Fibroblast of lung (primary cell): Measurements from ENCODE around the gene ANKMY1. TPM values are rescaled to one million over a fixed set of nuclear protein-coding genes. Genes with fewer than 3 reads are reported as not detected.

Source experiments
- DNase-seq, 2 donors: peaks; one replicate each; pipeline versions ENCODE4 v3.0.0 to v3.0.0-alpha.2; 2010; ENCODE audit warnings: low read depth in 2 of 2
- H2AFZ ChIP-seq: 2 replicates; pipeline ENCODE4 v1.5.1; 2012; ENCODE audit warnings: low read length, control low read depth, inconsistent platforms
- H3K27ac ChIP-seq: 2 replicates; pipeline ENCODE4 v1.5.1; 2011; ENCODE audit warnings: low read length, control low read depth; ENCODE audit not compliant: insufficient read depth
- H3K27me3 ChIP-seq: 2 replicates; pipeline ENCODE4 v1.5.1; 2011; ENCODE audit warnings: mild to moderate bottlenecking, low read length; ENCODE audit not compliant: control insufficient read depth, insufficient read depth
- H3K36me3 ChIP-seq: 2 replicates; pipeline ENCODE4 v1.5.1; 2011; ENCODE audit warnings: low read length; ENCODE audit not compliant: control insufficient read depth, insufficient read depth
- H3K4me1 ChIP-seq: 2 replicates; pipeline ENCODE4 v1.5.1; 2011; ENCODE audit warnings: low read length; ENCODE audit not compliant: control insufficient read depth, insufficient read depth; ENCODE audit errors: extremely low read depth
- H3K4me2 ChIP-seq: 2 replicates; pipeline ENCODE4 v1.5.1; 2011; ENCODE audit warnings: low read length, control low read depth; ENCODE audit not compliant: insufficient read depth; ENCODE audit errors: extremely low read depth
- H3K4me3 ChIP-seq, 4 experiments: fragments of 200-600 bp in 1 of 4; sonication (generic) in 1 of 4; replicated peaks in 1 of 4; 2 replicates each; pipeline ENCODE4 v1.5.1; 2011 to 2016; ENCODE audit warnings: low read length in 4 of 4, low read depth in 3 of 4, mild to moderate bottlenecking in 3 of 4, control low read depth in 2 of 4, inconsistent platforms in 1 of 4, mixed read lengths in 1 of 4; ENCODE audit not compliant: insufficient read depth in 1 of 4; ENCODE audit errors: control extremely low read depth in 1 of 4
- H3K79me2 ChIP-seq: 2 replicates; pipeline ENCODE4 v1.5.1; 2012; ENCODE audit warnings: mild to moderate bottlenecking, low read length, inconsistent platforms; ENCODE audit not compliant: control insufficient read depth, insufficient read depth
- H3K9ac ChIP-seq: 2 replicates; pipeline ENCODE4 v1.5.1; 2011; ENCODE audit warnings: mild to moderate bottlenecking, low read length, control low read depth; ENCODE audit not compliant: insufficient read depth
- H3K9me3 ChIP-seq: 2 replicates; pipeline ENCODE4 v1.5.1; 2012; ENCODE audit warnings: low read depth, low read length; ENCODE audit not compliant: control insufficient read depth, insufficient read depth
- H4K20me1 ChIP-seq: 2 replicates; pipeline ENCODE4 v1.5.1; 2011; ENCODE audit warnings: low read length; ENCODE audit not compliant: control insufficient read depth, insufficient read depth; ENCODE audit errors: extremely low read depth
- EZH2 ChIP-seq: IDR thresholded peaks from 2 replicates; pipeline ENCODE4 v1.5.1; 2012; ENCODE audit warnings: low read length, control low read depth, mild to moderate bottlenecking; ENCODE audit errors: missing control alignments
- polyA plus RNA-seq, 2 donors: library from polyadenylated mRNA; depleted of rRNA in 1 of 2; stranded (reverse) in 1 of 2; unstranded in 1 of 2; fragments of >200 nt; gene quantifications; 2 replicates each; pipeline ENCODE4 v1.2.1, GENCODE V29; 2011 to 2012; ENCODE audit warnings: missing spikeins in 1 of 2
- total RNA-seq: library from RNA; depleted of rRNA; stranded (reverse); fragments of >200 nt; gene quantifications from 2 replicates; pipeline ENCODE4 v1.2.1, GENCODE V29; 2014
- TF ChIP-seq, protein P1 (sequence below), 2 donors: IDR thresholded peaks in 1 of 2; conservative IDR thresholded peaks in 1 of 2; 1 replicate in 1 of 2; 2 replicates in 1 of 2; pipeline ENCODE4 v1.5.1; 2011 to 2012; ENCODE audit warnings: low read length in 2 of 2, control low read depth in 1 of 2, inconsistent platforms in 1 of 2, low read depth in 1 of 2, mild to moderate bottlenecking in 1 of 2

The ANKMY1 gene
- total and polyA plus RNA-seq, 2 donors (not counting 1 experiment from before 2014, with no cell fraction given) = 2.8 to 7.4 TPM

DNA sequence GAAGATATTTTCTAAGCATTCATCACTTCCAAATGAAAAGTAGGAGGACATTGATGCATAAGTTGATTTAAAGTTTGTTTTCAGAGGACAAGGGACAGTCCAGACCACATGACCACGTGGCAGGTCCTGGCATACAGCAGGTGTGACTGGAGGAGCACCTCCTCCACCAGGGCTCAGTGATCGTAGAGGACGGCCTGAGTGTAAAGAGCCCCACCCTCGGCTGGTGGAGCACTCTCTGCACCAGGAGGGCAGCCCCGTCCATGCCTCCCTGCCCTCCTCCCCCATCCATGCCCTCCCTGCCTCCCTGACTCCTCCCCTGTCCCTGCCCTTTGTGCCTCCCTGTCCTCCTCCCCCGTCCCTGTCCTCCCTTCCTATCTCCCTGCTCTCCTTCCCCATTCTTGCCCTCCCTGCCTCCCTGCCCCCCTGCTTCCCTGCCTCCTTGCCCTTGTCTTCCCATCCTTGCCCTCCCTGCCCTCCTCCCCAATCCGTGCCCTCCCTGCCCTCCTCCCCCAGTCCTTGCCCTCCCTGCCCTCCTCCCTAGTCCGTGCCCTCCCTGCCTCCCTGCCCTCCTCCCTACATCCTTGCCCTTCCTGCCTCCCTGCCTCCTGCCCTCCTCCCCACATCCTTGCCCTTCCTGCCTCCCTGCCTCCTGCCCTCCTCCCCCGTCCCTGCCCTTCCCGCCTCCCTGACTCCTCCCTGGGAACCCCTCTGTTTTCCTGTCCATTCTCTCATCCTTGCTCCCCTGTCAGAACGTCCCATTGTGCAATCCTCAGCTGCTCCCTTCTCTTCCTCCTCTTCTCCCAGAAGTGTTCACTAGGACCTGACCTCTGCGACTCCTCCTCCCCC lies 47.9 kb downstream of the ANKMY1 start:
- no peak for DNase-seq
- H3K4me2 ChIP-seq = no peak overlapping the region
- H3K79me2 ChIP-seq = no peaks in the 10 kb centered on the region
- no peaks in the 10 kb centered on the region for H3K9me3 ChIP-seq
- no peaks in the 10 kb centered on the region for H4K20me1 ChIP-seq
- H3K27me3 ChIP-seq = no peaks in the 10 kb centered on the region
- H2AFZ ChIP-seq = no peak overlapping the region
- no peak for TF ChIP-seq EZH2
- TF ChIP-seq, protein P1, sequence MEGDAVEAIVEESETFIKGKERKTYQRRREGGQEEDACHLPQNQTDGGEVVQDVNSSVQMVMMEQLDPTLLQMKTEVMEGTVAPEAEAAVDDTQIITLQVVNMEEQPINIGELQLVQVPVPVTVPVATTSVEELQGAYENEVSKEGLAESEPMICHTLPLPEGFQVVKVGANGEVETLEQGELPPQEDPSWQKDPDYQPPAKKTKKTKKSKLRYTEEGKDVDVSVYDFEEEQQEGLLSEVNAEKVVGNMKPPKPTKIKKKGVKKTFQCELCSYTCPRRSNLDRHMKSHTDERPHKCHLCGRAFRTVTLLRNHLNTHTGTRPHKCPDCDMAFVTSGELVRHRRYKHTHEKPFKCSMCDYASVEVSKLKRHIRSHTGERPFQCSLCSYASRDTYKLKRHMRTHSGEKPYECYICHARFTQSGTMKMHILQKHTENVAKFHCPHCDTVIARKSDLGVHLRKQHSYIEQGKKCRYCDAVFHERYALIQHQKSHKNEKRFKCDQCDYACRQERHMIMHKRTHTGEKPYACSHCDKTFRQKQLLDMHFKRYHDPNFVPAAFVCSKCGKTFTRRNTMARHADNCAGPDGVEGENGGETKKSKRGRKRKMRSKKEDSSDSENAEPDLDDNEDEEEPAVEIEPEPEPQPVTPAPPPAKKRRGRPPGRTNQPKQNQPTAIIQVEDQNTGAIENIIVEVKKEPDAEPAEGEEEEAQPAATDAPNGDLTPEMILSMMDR (conservative IDR thresholded peaks at IDR 0.05 in 1 of 2, IDR thresholded peaks at IDR 0.05 in 1 of 2; ENCODE audit: low read depth in 1 of 2, low read length in 2 of 2) = no peak
- H3K9ac ChIP-seq = no peak overlapping the region
- no peaks in the 10 kb centered on the region for H3K36me3 ChIP-seq
- no peak overlapping the region for H3K4me3 ChIP-seq
- no peaks in the 10 kb centered on the region for H3K4me1 ChIP-seq
- H3K27ac ChIP-seq = no peak overlapping the region

DNA sequence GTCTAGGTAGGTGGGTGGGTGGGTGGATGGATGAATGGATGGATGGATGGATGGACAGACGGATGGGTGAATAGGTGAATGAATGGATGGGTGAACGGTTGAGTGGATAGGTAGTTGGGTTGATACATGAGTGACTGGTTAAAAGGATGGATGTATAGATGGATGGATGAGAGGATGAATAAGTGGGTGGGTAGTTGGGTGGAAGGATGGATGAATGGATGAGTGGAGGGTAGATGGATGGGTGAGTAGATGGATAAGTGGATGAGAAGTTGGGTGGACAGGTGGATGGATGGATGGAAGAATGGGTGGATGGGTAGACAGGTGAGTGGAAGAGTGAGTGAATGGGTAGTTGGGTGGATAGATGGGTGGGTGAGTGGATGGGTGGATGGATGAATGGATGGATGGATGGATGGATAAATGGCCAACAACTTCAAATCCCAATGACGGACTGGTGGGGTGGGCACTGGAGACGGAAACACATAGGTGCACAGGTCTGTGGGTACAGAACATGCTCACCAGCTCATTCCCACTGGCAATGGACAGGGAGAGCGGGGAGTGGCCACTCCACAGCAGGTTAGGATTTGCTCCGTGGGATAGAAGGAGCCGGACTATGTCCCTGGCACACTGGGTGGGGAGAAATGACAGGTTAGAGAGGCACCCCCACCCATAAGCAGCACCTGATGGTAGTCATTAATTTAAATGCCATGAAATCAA lies 48.8 kb downstream of the ANKMY1 start:
- Histone ChIP-seq H3K4me1 (no peaks in the 10 kb centered on the region), H2AFZ (no peak overlapping the region), H3K27me3 (no peaks in the 10 kb centered on the region), H3K4me3 (no peak overlapping the region), H3K36me3 (no peaks in the 10 kb centered on the region), H3K27ac (no peak overlapping the region), H3K79me2 (no peaks in the 10 kb centered on the region), H3K9me3 (no peaks in the 10 kb centered on the region), H4K20me1 (no peaks in the 10 kb centered on the region), H3K9ac (no peak overlapping the region), H3K4me2 (no peak overlapping the region)
- TF ChIP-seq EZH2 = no peak
- TF ChIP-seq, protein P1 (conservative IDR thresholded peaks at IDR 0.05 in 1 of 2, IDR thresholded peaks at IDR 0.05 in 1 of 2; ENCODE audit: low read depth in 1 of 2, low read length in 2 of 2) = no peak
- DNase-seq = no peak

DNA sequence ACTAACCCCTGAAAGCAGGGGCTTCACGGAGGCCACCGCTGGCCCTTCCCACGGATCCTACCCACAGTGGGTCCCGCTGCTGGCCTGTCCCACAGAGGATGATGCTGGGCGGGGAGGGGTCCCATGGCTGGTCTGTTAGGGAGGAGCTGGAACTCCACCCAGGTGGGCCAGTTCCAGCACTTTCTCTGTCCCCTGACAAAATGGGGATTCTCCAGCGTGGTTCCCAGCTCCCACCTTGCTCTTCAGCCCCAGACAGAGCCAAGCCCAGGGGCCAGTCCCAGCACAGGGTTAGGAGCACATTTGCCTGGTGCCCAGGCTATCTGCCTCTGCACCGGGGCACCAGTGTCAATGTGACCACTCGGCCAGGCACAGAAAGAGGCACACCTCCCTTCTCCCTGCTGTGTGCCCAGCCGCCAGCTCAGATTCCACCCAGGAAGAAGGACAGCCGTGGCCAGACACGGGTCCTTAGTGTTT lies 50.0 kb downstream of the ANKMY1 start:
- H3K27ac ChIP-seq = no peak overlapping the region
- no peak overlapping the region for H3K4me3 ChIP-seq
- H3K4me2 ChIP-seq = no peak overlapping the region
- H4K20me1 ChIP-seq = no peaks in the 10 kb centered on the region
- no peaks in the 10 kb centered on the region for H3K79me2 ChIP-seq
- H3K4me1 ChIP-seq = no peaks in the 10 kb centered on the region
- H3K27me3 ChIP-seq = no peaks in the 10 kb centered on the region
- H2AFZ ChIP-seq = no peak overlapping the region
- H3K36me3 ChIP-seq = no peaks in the 10 kb centered on the region
- no peak for DNase-seq
- H3K9me3 ChIP-seq = no peaks in the 10 kb centered on the region
- H3K9ac ChIP-seq = no peak overlapping the region
- TF ChIP-seq, protein P1 (conservative IDR thresholded peaks at IDR 0.05 in 1 of 2, IDR thresholded peaks at IDR 0.05 in 1 of 2; ENCODE audit: low read depth in 1 of 2, low read length in 2 of 2) = no peak
- TF ChIP-seq EZH2 = no peak
